ENCODE measurements around the gene MET.

Gene MET

DNA sequence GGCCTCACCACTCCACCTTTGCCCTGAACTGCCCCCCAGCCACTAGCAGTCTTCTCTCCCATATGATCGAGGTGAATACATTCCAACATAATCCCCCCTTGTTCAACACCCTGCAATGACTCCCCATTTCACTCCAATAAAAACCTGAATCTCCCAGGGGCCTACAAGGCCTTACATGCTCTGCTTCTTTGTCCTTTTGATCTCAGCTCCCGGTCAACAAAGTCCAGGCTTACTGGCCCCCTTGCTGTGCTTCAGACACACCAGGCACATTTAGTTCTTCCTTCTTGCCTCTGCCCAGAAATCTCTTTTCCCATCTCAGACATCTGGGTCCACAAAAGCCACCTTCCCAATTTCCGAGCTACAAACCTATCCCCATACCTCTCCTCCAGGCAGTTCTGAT lies 14.0 kb downstream of the MET start:
- no peaks in the 10 kb centered on the region for H3K4me1 ChIP-seq (ENCODE audit: control insufficient read depth in 1 of 2, insufficient read depth in 2 of 2, low read length in 2 of 2)
- H3K4me3 ChIP-seq (ENCODE audit: low read depth in 1 of 2, low read length in 2 of 2) = no peak overlapping the region
- no peaks in the 10 kb centered on the region for H3K27me3 ChIP-seq (ENCODE audit: low read depth, low read length)
- H3K36me3 ChIP-seq (ENCODE audit: control insufficient read depth in 1 of 2, insufficient read depth in 2 of 2, low read length in 2 of 2) = no peaks in the 10 kb centered on the region
- H3K9me3 ChIP-seq (ENCODE audit: control insufficient read depth in 1 of 2, low read length in 2 of 2) = no peaks in the 10 kb centered on the region
- H3K27ac ChIP-seq (ENCODE audit: low read length) = no peak overlapping the region

DNA sequence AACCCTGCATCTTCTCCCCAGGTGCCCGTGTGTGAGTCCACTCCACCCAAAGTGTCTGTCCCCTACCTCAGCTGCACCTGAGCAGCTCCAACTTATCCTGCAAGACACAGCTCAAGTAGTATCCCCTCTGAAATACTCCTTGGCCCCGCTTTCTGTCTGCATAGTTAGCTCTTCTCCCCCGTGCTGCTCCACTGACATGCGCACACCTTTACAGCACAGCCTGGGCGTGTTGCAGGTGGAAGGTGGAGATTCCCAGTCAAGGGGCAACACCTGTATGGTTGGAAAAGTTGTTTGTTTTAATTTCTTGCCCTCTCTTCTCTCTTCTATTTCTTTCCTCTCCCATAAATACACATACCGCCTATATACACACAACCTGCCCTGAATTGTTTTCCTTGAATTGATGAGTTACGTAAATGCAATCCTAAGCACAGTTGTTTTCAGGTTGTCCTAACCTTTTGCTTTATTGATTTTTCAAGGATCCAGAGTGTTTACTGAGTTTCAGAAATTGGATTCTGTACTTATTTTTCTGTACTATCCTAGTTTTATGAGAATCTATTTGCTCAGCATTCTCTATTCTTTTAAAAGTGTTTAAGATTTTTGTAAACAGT lies 14.9 kb downstream of the MET start:
- Histone ChIP-seq H3K36me3 (ENCODE audit: control insufficient read depth in 1 of 2, insufficient read depth in 2 of 2, low read length in 2 of 2) (no peaks in the 10 kb centered on the region), H3K4me3 (ENCODE audit: low read depth in 1 of 2, low read length in 2 of 2) (no peak overlapping the region), H3K4me1 (ENCODE audit: control insufficient read depth in 1 of 2, insufficient read depth in 2 of 2, low read length in 2 of 2) (no peaks in the 10 kb centered on the region), H3K27ac (ENCODE audit: low read length) (no peak overlapping the region), H3K9me3 (ENCODE audit: control insufficient read depth in 1 of 2, low read length in 2 of 2) (no peaks in the 10 kb centered on the region), H3K27me3 (ENCODE audit: low read depth, low read length) (no peaks in the 10 kb centered on the region)

DNA sequence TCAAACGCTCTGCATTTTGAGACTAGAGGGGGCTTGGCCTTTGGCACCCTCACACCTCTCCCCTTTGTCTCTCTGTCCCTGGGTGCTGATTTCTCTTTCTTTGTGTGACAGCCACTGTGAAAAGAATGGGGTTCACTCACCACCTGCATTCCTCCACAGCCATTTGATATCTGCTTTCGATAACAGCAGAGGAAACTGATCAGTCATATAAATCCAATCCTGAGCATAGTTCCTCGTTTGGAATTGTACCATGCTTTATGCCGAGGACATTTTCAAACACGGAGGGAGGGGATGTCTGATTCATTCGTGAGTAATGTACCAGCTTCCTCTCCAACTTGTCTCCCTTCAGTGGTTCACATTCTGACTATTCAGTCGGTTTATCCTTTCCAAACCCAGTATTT lies 15.8 kb downstream of the MET start:
- Histone ChIP-seq H3K27ac (ENCODE audit: low read length) (no peak overlapping the region), H3K4me3 (ENCODE audit: low read depth in 1 of 2, low read length in 2 of 2) (no peak overlapping the region), H3K4me1 (ENCODE audit: control insufficient read depth in 1 of 2, insufficient read depth in 2 of 2, low read length in 2 of 2) (no peaks in the 10 kb centered on the region), H3K27me3 (ENCODE audit: low read depth, low read length) (no peaks in the 10 kb centered on the region), H3K36me3 (ENCODE audit: control insufficient read depth in 1 of 2, insufficient read depth in 2 of 2, low read length in 2 of 2) (no peaks in the 10 kb centered on the region), H3K9me3 (ENCODE audit: control insufficient read depth in 1 of 2, low read length in 2 of 2) (no peaks in the 10 kb centered on the region)

DNA sequence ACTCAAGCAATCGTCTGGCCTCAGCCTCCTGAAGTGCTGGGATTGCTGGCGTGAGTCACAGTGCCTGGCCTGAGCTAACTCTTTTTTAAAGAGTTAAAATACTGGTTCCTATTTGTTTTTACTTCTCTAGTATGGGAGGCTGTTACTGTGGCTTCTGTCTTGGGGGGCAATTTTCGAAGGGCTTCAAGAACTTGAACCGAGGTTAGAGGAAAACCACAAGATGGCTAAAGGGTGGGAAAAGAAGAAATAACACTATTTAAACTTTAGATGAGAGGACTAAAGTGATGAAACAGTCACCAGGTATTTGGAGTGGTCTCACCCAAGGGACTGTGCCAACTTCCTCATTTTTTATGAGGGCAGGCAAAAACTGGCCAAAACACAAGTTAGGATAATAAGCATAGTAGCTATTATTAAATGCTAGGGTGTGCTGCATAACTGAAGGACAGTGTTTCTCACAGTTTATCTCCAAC lies 17.8 kb downstream of the MET start:
- Histone ChIP-seq H3K9me3 (ENCODE audit: control insufficient read depth in 1 of 2, low read length in 2 of 2) (no peaks in the 10 kb centered on the region), H3K27me3 (ENCODE audit: low read depth, low read length) (no peaks in the 10 kb centered on the region), H3K27ac (ENCODE audit: low read length) (no peak overlapping the region), H3K4me3 (ENCODE audit: low read depth in 1 of 2, low read length in 2 of 2) (no peak overlapping the region), H3K36me3 (ENCODE audit: control insufficient read depth in 1 of 2, insufficient read depth in 2 of 2, low read length in 2 of 2) (no peaks in the 10 kb centered on the region), H3K4me1 (ENCODE audit: control insufficient read depth in 1 of 2, insufficient read depth in 2 of 2, low read length in 2 of 2) (no peaks in the 10 kb centered on the region)

DNA sequence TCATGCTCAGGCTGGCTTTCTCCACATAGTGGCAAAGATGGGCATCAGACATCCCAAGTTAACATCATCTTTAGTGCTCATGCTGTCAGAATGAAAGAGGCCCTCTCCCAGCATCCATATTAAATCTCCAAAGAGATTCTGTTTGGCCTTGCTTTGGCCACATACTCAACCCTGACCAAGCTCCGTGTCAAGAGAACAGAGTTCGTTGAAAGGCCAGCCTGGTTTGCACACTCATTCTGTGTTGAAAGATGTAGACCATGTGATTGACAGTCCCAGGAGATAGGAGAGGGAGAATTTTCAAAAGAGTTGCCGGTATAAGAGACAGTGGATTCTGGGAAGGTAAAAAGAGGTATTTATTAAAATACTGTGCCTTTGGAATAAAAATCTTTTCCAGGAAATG lies 19.7 kb downstream of the MET start:
- H3K27me3 ChIP-seq (ENCODE audit: low read depth, low read length) = no peaks in the 10 kb centered on the region
- H3K9me3 ChIP-seq (ENCODE audit: control insufficient read depth in 1 of 2, low read length in 2 of 2) = no peaks in the 10 kb centered on the region
- no peaks in the 10 kb centered on the region for H3K36me3 ChIP-seq (ENCODE audit: control insufficient read depth in 1 of 2, insufficient read depth in 2 of 2, low read length in 2 of 2)
- H3K4me1 ChIP-seq (ENCODE audit: control insufficient read depth in 1 of 2, insufficient read depth in 2 of 2, low read length in 2 of 2) = no peaks in the 10 kb centered on the region
- no peak overlapping the region for H3K4me3 ChIP-seq (ENCODE audit: low read depth in 1 of 2, low read length in 2 of 2)
- H3K27ac ChIP-seq (ENCODE audit: low read length) = no peak overlapping the region

DNA sequence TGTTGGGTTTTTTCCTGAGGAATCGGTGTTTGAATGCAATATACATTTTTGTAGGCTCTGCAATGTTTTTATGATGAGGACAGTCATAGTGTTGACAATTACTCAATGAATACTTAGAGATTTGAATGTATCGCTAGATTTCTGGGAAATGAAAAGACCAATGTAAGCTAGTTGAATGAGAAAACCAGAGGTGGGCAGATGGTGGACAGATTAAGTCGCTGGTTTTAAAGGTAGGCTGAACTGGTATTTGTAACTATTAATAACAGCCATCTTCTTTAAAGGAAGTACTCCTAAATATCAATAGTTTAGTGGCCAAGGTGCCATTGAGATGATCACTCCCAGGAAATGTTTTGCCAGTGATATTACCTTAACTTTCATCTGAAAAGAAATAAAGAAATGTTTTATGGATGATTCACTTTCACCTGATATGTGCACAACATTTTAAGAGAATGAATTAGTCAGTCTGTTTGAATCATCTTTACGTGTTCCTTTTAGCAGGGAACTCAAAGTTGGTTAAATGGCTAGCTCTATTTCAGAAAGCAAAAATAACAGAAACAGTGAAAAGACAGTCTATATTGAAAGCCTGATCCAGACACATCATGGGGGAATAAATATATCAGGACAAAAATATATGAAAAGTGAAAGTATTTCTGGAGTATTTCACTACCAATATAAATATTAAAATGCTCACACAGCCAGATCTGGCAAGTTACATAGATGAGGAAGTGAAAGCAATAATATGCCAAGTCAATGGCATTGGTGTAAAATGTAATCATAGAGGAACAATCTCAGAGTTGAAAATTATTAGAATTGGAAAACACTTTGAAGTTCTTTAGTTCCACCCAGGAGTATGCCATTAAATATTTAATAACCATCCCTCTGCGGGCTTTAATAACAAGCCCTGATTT lies 20.7 kb downstream of the MET start:
- Histone ChIP-seq H3K4me3 (ENCODE audit: low read depth in 1 of 2, low read length in 2 of 2) (no peak overlapping the region), H3K4me1 (ENCODE audit: control insufficient read depth in 1 of 2, insufficient read depth in 2 of 2, low read length in 2 of 2) (no peaks in the 10 kb centered on the region), H3K36me3 (ENCODE audit: control insufficient read depth in 1 of 2, insufficient read depth in 2 of 2, low read length in 2 of 2) (no peaks in the 10 kb centered on the region), H3K27me3 (ENCODE audit: low read depth, low read length) (no peaks in the 10 kb centered on the region), H3K9me3 (ENCODE audit: control insufficient read depth in 1 of 2, low read length in 2 of 2) (no peaks in the 10 kb centered on the region), H3K27ac (ENCODE audit: low read length) (no peak overlapping the region)

DNA sequence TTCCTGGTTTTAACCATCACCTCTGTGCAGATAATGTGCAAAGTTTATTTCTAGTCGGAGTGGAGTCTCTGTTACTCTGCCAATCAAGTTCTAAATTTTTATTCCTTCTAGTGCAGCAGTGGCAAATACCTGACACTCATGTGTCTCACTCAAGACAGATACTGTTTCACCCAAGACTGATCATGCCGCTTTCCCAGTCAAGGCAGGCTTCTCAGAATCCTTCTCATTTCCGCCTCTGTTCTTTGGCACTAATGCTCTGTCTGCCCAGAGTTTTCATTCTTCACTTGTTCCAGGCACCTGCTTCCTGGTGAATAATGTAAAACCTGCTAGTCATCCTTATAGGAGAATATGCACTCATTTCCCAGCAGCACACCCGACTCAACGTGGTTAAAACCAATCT lies 24.7 kb downstream of the MET start:
- no peaks in the 10 kb centered on the region for H3K4me1 ChIP-seq (ENCODE audit: control insufficient read depth in 1 of 2, insufficient read depth in 2 of 2, low read length in 2 of 2)
- H3K27ac ChIP-seq (ENCODE audit: low read length) = no peak overlapping the region
- no peaks in the 10 kb centered on the region for H3K27me3 ChIP-seq (ENCODE audit: low read depth, low read length)
- no peak overlapping the region for H3K4me3 ChIP-seq (ENCODE audit: low read depth in 1 of 2, low read length in 2 of 2)
- H3K36me3 ChIP-seq (ENCODE audit: control insufficient read depth in 1 of 2, insufficient read depth in 2 of 2, low read length in 2 of 2) = no peaks in the 10 kb centered on the region
- no peaks in the 10 kb centered on the region for H3K9me3 ChIP-seq (ENCODE audit: control insufficient read depth in 1 of 2, low read length in 2 of 2)

DNA sequence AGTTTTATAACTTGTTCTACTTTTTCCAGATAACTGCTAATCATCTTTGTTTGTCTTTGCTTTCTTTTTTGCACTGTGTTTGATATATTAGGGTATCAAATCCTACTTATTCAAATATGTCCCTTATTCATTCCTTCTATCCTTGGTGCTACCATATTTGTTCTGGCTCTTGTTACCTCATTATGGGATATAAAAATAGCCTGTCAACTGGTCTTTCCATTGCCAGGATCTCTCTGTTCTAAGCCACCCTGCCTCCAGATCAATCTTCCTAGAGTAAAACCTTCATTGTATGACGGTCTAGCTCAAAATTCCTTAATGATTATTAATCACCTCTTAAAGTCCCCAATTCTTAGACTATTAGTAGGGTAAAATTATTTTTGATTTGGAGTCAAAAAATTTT lies 25.2 kb downstream of the MET start:
- Histone ChIP-seq H3K4me1 (ENCODE audit: control insufficient read depth in 1 of 2, insufficient read depth in 2 of 2, low read length in 2 of 2) (no peaks in the 10 kb centered on the region), H3K4me3 (ENCODE audit: low read depth in 1 of 2, low read length in 2 of 2) (no peak overlapping the region), H3K27me3 (ENCODE audit: low read depth, low read length) (no peaks in the 10 kb centered on the region), H3K9me3 (ENCODE audit: control insufficient read depth in 1 of 2, low read length in 2 of 2) (no peaks in the 10 kb centered on the region), H3K27ac (ENCODE audit: low read length) (no peak overlapping the region), H3K36me3 (ENCODE audit: control insufficient read depth in 1 of 2, insufficient read depth in 2 of 2, low read length in 2 of 2) (no peaks in the 10 kb centered on the region)

DNA sequence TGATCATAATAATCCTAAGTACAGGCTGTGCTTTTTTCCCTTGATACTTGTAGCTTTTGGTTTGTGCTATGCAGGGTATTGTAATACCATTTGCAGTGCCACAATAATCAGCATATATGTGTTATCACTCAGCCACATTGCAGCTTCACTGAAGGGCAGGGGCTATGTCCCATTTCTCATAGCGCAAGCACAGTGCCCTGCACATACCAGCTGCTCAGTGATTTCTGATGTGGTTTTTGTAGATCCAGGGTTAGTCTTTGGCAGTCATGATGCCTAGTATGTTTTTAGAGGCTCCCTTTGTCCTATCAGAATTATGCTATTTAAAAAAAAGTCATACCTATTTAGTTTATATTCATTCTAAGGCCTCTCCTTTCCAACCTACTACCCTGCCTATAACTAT lies 25.8 kb downstream of the MET start:
- H3K9me3 ChIP-seq (ENCODE audit: control insufficient read depth in 1 of 2, low read length in 2 of 2) = no peaks in the 10 kb centered on the region
- no peaks in the 10 kb centered on the region for H3K36me3 ChIP-seq (ENCODE audit: control insufficient read depth in 1 of 2, insufficient read depth in 2 of 2, low read length in 2 of 2)
- H3K4me1 ChIP-seq (ENCODE audit: control insufficient read depth in 1 of 2, insufficient read depth in 2 of 2, low read length in 2 of 2) = no peaks in the 10 kb centered on the region
- H3K4me3 ChIP-seq (ENCODE audit: low read depth in 1 of 2, low read length in 2 of 2) = no peak overlapping the region
- no peak overlapping the region for H3K27ac ChIP-seq (ENCODE audit: low read length)
- H3K27me3 ChIP-seq (ENCODE audit: low read depth, low read length) = no peaks in the 10 kb centered on the region

DNA sequence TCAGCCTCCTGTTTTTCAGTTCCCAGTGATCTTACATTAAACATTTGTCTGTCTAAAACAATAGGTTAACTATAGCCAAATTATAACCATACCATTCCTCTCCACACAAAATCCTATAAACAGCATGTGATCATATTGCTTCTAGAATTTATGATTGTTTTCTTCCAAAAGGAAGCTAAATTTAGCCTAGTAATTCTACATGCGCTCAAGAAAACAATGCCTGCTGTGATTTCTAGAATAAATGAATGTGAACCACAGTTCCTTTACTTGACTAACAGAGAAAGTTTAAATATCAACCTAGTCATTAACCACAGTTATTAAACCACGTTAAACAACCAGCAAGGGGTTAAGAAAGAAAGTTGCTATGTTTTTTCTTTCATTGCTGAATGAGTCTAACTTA lies 26.4 kb downstream of the MET start:
- H3K4me3 ChIP-seq (ENCODE audit: low read depth in 1 of 2, low read length in 2 of 2) = no peak overlapping the region

DNA sequence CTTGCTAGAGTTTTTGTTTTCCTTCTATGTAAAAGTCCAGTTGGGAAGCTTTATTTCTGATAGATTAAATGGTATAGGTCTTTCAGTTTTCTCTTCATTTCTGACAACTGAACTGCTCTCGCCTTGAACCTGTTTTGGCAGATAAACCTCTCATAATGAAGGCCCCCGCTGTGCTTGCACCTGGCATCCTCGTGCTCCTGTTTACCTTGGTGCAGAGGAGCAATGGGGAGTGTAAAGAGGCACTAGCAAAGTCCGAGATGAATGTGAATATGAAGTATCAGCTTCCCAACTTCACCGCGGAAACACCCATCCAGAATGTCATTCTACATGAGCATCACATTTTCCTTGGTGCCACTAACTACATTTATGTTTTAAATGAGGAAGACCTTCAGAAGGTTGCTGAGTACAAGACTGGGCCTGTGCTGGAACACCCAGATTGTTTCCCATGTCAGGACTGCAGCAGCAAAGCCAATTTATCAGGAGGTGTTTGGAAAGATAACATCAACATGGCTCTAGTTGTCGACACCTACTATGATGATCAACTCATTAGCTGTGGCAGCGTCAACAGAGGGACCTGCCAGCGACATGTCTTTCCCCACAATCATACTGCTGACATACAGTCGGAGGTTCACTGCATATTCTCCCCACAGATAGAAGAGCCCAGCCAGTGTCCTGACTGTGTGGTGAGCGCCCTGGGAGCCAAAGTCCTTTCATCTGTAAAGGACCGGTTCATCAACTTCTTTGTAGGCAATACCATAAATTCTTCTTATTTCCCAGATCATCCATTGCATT lies 27.1 kb downstream of the MET start:
- Histone ChIP-seq H3K36me3 (ENCODE audit: control insufficient read depth in 1 of 2, insufficient read depth in 2 of 2, low read length in 2 of 2) (no peaks in the 10 kb centered on the region), H3K4me1 (ENCODE audit: control insufficient read depth in 1 of 2, insufficient read depth in 2 of 2, low read length in 2 of 2) (no peaks in the 10 kb centered on the region), H3K9me3 (ENCODE audit: control insufficient read depth in 1 of 2, low read length in 2 of 2) (no peaks in the 10 kb centered on the region), H3K4me3 (ENCODE audit: low read depth in 1 of 2, low read length in 2 of 2) (no peak overlapping the region), H3K27me3 (ENCODE audit: low read depth, low read length) (no peaks in the 10 kb centered on the region), H3K27ac (ENCODE audit: low read length) (no peak overlapping the region)

More for the DNA sequence above, 26.4 kb downstream of the MET start:
- no peaks in the 10 kb centered on the region for H3K27me3 ChIP-seq (ENCODE audit: low read depth, low read length)
- H3K4me1 ChIP-seq (ENCODE audit: control insufficient read depth in 1 of 2, insufficient read depth in 2 of 2, low read length in 2 of 2) = no peaks in the 10 kb centered on the region
- no peak overlapping the region for H3K27ac ChIP-seq (ENCODE audit: low read length)
- H3K9me3 ChIP-seq (ENCODE audit: control insufficient read depth in 1 of 2, low read length in 2 of 2) = no peaks in the 10 kb centered on the region
- H3K36me3 ChIP-seq (ENCODE audit: control insufficient read depth in 1 of 2, insufficient read depth in 2 of 2, low read length in 2 of 2) = no peaks in the 10 kb centered on the region
